GM06990 (cell line): ENCODE measurements around the gene CLK3.

ENCODE experiments used
- DNase-seq: peaks from one replicate; pipeline ENCODE4 v3.0.0-alpha.2; 2011; ENCODE audit not compliant: insufficient read length; ENCODE audit errors: extremely low read depth
- H3K27me3 ChIP-seq: replicated peaks from 2 replicates; pipeline ENCODE4 v1.6.0; 2011; ENCODE audit warnings: low read length; ENCODE audit not compliant: control insufficient read depth, insufficient read depth
- H3K36me3 ChIP-seq: 2 replicates; pipeline ENCODE4 v1.5.1; 2011; ENCODE audit warnings: low read length; ENCODE audit not compliant: control insufficient read depth, insufficient read depth
- H3K4me3 ChIP-seq: replicated peaks from 2 replicates; pipeline ENCODE4 v1.5.1; 2011; ENCODE audit warnings: low read depth, mild to moderate bottlenecking, control low read depth, low read length
- TF ChIP-seq, protein P1 (sequence below): IDR thresholded peaks from 2 replicates; pipeline ENCODE4 v1.5.1; 2011; ENCODE audit warnings: low read length, control low read depth, mild to moderate bottlenecking, inconsistent platforms; ENCODE audit not compliant: insufficient read depth, poor library complexity, severe bottlenecking

CLK3 gene

DNA sequence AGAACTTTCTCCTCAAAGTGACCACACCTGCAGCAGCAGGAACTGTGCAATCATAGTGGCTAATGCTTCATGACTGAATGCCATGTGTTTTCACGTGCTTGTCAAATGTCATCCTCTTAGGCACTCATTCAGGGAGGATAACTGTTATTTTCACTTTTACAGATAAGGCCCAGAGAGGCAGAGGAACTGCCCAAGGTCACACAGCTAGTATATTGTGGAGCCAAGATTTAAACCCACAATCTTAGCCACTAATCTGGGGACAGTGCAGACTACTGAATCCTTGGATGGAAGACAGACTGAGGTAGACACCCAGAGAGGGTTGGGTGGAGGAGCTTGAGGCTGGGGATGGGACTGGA lies 9.9 kb upstream of the CLK3 start:
- TF ChIP-seq, protein P1, sequence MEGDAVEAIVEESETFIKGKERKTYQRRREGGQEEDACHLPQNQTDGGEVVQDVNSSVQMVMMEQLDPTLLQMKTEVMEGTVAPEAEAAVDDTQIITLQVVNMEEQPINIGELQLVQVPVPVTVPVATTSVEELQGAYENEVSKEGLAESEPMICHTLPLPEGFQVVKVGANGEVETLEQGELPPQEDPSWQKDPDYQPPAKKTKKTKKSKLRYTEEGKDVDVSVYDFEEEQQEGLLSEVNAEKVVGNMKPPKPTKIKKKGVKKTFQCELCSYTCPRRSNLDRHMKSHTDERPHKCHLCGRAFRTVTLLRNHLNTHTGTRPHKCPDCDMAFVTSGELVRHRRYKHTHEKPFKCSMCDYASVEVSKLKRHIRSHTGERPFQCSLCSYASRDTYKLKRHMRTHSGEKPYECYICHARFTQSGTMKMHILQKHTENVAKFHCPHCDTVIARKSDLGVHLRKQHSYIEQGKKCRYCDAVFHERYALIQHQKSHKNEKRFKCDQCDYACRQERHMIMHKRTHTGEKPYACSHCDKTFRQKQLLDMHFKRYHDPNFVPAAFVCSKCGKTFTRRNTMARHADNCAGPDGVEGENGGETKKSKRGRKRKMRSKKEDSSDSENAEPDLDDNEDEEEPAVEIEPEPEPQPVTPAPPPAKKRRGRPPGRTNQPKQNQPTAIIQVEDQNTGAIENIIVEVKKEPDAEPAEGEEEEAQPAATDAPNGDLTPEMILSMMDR = no peak
- DNase-seq = no peak
- Histone ChIP-seq H3K4me3 (no peak overlapping the region), H3K27me3 (no peaks in the 10 kb centered on the region), H3K36me3 (no peaks in the 10 kb centered on the region; the same call in 1 of the 2 replicates)

DNA sequence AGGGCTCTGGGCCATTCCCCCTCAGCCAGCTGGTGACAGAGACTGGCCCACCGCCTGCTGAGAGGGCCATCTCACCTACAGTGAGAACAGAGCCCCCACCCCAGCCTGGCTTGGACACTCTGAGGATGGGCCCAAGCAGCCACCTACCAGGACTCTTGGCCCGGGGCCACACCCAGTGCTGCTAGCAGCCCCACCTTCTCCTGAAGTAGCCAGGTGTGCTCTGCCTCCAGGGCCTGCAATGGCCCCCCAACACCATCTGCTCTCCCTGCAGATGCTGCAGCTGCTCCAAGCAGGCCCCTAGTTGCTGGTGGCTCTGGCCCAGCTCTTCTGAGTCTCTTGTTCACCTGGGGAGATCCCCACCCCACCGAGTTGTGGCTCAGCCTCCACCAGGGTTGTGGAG lies 6.8 kb upstream of the CLK3 start:
- DNase-seq = no peak
- TF ChIP-seq, protein P1 = no peak
- Histone ChIP-seq H3K4me3 (no peak overlapping the region), H3K36me3 (no peaks in the 10 kb centered on the region), H3K27me3 (no peaks in the 10 kb centered on the region)

- no peak overlapping the region for H3K4me3 ChIP-seq
- H3K27me3 ChIP-seq = no peaks in the 10 kb centered on the region
- no peaks in the 10 kb centered on the region for H3K36me3 ChIP-seq
- no peak for DNase-seq
- TF ChIP-seq, protein P1 = no peak
These were observed 5.7 kb upstream of the CLK3 start for GRCh38 chr15:74609938-74610301.

DNA sequence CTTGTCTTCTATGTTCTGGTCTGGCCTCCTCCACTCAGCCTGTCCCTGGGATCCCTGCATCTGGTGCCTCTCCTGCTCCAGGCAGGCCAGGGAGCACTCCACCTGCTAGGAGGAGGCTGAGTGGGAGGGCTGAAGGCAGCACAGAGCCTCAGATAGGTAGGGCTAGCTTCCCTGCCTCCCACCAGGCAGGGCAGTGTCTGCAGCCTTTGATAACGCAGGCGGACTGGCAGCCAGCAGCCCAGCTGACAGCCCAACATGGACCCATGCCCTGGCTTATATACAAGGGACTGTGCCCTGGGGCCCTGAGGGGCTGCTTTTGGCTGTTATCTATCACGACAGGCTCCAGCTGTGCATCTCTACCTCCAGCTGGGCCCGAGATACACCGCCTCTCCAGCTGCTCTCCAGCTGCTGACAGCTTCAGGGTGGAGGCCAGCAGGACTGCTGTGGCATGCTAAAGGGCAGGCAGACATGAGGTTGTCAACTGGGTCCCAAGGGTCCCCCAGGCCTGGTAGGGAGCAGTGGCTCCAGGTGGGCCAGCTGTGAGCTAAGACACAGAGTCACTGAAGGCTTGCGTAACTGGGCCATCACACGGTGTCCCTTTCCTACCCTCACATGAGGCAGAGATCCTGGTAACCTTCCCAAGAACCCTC lies 5.2 kb upstream of the CLK3 start:
- TF ChIP-seq, protein P1 = no peak
- no peaks in the 10 kb centered on the region for H3K36me3 ChIP-seq
- DNase-seq = no peak
- no peak overlapping the region for H3K4me3 ChIP-seq
- H3K27me3 ChIP-seq = no peaks in the 10 kb centered on the region

GRCh38 chr15:74611341-74611740 lies 4.3 kb upstream of the CLK3 start:
- H3K36me3 ChIP-seq = no peaks in the 10 kb centered on the region
- H3K27me3 ChIP-seq = no peaks in the 10 kb centered on the region
- H3K4me3 ChIP-seq = no peak overlapping the region
- TF ChIP-seq, protein P1 = no peak
- no peak for DNase-seq

DNA sequence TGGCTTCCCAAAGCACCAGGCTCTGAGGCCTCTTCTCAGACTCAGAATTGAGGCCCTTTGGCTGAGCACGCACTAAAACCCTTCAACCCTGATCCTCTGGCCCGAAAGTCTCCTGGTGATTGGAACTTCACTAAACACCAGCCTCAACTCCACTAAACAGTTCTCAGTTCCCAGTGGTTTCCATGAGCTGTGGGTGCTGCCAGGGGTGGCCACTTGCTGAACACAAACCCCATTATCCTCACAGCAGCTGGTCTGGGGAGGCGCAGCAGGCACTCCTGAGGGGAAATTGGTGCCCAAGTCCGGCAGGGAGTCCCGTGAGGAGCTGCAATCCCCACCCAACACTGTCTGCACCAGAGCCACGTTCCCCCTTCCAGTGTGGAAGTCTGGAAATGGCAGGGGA lies 3.8 kb upstream of the CLK3 start:
- DNase-seq = no peak
- TF ChIP-seq, protein P1 = no peak
- Histone ChIP-seq H3K36me3 (no peaks in the 10 kb centered on the region), H3K27me3 (no peaks in the 10 kb centered on the region), H3K4me3 (no peak overlapping the region)
